Mesodermal cell (in vitro differentiated cells): ENCODE results near the gene TAOK3.

Experiments used
- H3K27ac ChIP-seq: 2 replicates; pipeline ENCODE4 v1.7.0; 2013; ENCODE audit warnings: mild to moderate bottlenecking, low read depth, low read length, moderate library complexity; ENCODE audit not compliant: severe bottlenecking
- H3K36me3 ChIP-seq: 2 replicates; pipeline ENCODE4 v1.7.1; 2013; ENCODE audit warnings: mild to moderate bottlenecking, low read length, moderate library complexity; ENCODE audit not compliant: control insufficient read depth, insufficient read depth
- H3K4me1 ChIP-seq: one replicate; pipeline ENCODE4 v1.7.1; 2013; ENCODE audit warnings: mild to moderate bottlenecking, low read length; ENCODE audit not compliant: insufficient read depth, control insufficient read depth, poor library complexity, severe bottlenecking
- H3K4me3 ChIP-seq: 2 replicates; pipeline ENCODE4 v1.7.0; 2013; ENCODE audit warnings: low read length, control low read depth, mild to moderate bottlenecking; ENCODE audit not compliant: insufficient read depth, poor library complexity, severe bottlenecking; ENCODE audit errors: extremely low read depth
- H3K9me3 ChIP-seq: 2 replicates; pipeline ENCODE4 v1.7.1; 2013; ENCODE audit warnings: mild to moderate bottlenecking, low read length, moderate library complexity; ENCODE audit not compliant: control insufficient read depth
- WGBS, 2 experiments: methylation state at CpG; one replicate each; pipeline ENCODE4 v1.1.5; 2013; ENCODE audit warnings: missing lambda C conversion rate in 2 of 2; ENCODE audit not compliant: insufficient coverage in 2 of 2; 5-methylcytosine and 5-hydroxymethylcytosine counted together

The TAOK3 gene

DNA sequence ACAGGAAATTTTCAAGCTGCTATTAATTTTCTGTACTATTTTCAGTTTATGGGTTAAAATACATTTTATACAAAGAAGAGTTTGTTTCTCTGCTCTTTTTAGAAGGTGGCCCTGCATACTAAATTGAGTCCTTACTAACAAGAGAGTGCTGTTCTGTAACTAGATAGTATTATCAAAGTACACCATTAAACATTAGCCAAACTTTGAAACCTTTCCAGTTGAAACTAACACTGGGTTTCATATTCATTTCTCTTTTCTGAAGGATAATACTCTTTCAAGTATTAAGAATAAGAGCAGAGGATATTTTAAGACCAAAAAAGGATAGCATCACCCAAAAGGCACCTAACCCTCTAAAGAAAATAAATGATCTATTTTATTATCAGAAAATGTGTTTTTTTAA is 189.6 kb downstream of the TAOK3 start:
- H3K4me1 ChIP-seq, result no peaks in the 10 kb centered on the region
- H3K9me3 ChIP-seq, result no peaks in the 10 kb centered on the region
- H3K27ac ChIP-seq, result no peak overlapping the region
- H3K4me3 ChIP-seq, result no peak overlapping the region
- H3K36me3 ChIP-seq, result no peaks in the 10 kb centered on the region

DNA sequence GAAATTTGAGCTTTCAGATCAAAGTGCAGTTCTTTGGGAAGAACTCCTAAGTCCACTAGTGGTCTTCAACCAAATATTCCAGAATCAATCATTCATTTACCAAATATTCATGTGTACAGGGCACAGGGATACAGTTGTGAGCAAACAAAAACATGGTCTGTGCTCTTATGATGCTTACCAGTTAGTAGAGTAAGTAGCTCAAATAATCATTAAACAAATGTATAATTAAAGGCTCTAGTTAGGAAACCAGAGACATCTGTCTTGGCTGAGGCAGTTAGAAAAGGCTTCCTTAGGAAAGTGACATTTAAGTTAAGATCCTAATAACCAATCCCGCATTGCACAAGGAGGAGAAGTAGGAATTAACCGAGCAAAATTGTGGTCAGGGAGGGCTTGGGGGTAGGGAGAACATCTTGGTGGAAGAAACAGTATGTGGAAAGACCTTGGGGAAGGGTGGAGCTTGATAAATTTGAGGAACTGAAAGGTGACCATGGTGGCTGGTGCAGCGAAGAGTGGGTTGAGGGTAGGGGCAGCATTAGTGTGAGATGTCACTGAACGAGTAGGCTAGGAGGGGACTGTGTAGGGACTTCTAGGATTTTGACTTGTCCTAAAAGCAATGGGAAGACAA is 196.8 kb downstream of the TAOK3 start:
- Histone ChIP-seq H3K36me3 (peaks cover 9% of the 10 kb centered on the region), H3K4me3 (no peak overlapping the region), H3K9me3 (no peaks in the 10 kb centered on the region), H3K4me1 (no peaks in the 10 kb centered on the region), H3K27ac (no peak overlapping the region)
- 84 to 89% methylated on average over 4 of the region's 4 CpGs for WGBS, 2 experiments

DNA sequence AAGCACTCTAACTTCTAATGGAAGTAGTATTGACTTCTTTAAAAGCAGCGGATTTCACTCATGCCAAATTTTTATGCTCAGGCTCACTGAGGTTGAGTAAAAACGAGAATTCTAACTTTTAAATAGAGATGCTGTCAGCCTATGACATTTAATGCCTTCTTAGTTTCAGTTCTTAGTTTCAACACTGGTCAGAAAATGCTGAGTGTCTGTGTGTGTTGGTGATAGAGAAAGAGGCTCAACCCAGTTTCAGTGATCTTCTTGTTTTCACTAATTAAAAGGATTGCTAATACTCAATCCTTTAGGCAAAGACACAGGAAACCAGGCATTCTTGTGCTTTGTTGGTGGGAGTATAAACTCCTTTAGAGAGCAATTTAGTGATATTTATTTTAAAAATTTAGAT is 205.8 kb downstream of the TAOK3 start:
- H3K36me3 ChIP-seq, result peaks cover 5% of the 10 kb centered on the region

DNA sequence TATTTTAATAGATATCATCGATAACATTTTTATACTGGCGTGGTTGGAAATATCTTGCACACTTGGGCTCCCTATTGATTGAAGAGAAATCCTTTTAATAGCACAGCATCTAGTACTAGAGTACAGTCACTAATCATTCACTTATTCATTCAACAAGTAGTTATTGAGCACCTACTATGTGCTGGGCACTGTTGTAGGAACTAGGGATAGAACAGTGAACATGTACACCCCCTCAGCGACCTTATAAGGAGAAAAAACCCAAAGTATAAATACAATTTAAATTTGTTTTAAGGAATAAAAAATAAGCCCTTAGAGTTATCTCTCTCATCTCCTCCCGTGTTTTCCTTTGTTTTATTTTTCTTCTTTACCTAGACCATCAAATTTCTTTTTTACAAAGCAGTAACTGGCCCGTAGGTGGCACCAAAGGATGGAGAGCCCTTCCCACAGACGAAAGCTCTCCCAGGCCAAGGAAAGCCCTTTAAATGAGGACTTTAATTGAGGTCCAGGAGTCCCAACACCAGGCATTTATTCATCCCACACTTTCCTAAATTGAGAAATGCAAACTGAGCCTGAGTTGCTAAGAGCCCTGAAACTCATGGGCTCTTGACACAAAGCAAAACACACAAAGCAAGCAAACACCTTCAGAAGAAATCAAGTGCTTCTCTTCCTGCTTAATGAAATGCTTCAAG is 207.8 kb downstream of the TAOK3 start:
- 37 to 38% methylated on average over 1 to 3 of the region's 6 CpGs for WGBS, 2 experiments
- Histone ChIP-seq H3K9me3 (no peaks in the 10 kb centered on the region), H3K27ac (no peak overlapping the region), H3K36me3 (peaks cover 5% of the 10 kb centered on the region), H3K4me3 (no peak overlapping the region), H3K4me1 (no peaks in the 10 kb centered on the region)

More for the DNA sequence above, 205.8 kb downstream of the TAOK3 start:
- no peaks in the 10 kb centered on the region for H3K4me1 ChIP-seq
- no peak overlapping the region for H3K4me3 ChIP-seq
- H3K9me3 ChIP-seq, result no peaks in the 10 kb centered on the region
- WGBS, 2 experiments, result 90% methylated on average over 1 of the region's 2 CpGs; no CpG with 5 or more reads in 1 of the 2 experiments
- H3K27ac ChIP-seq, result no peak overlapping the region

DNA sequence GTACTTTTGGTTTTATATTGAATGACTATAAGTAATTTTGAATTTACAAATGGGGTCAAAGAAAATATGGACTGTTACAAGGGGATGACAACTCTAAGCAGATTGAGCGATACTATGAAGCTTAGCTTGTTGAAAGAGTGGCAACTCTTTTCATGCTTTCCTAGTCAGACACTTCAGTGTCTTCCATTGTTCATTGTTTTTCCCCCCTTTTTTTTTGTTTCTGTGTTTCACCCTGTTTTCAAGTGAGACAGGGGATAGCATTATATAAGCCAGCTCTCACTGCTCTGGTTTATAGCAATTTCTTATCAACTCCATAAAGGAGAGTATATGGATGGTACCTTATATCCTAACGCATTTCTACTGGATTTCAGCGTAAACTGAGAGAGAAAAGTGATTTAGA is 212.2 kb downstream of the TAOK3 start:
- peaks cover 6% of the 10 kb centered on the region for H3K36me3 ChIP-seq
- 83 to 100% methylated on average over 2 of the region's 3 CpGs for WGBS, 2 experiments

DNA sequence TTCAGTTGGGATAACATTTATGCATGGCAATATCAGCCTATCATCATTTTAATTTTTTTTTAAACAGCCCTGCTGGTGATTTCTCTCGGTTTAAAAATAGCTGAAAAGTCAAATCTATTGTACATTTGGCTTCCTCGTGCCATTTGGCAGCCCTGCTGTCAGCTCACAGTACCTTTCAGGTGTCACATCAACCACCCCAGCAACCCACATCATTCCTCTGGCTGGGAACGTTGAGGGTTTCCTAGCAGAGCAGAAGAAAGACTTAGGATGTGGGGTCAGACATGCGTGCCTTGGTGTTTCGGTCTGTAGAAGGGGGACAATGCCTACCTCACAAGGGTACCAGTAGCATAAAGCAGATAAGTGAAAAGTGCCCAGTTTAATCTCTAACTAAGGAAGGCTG is 221.0 kb downstream of the TAOK3 start:
- Histone ChIP-seq H3K27ac (no peak overlapping the region), H3K4me3 (no peak overlapping the region)
- WGBS, 2 experiments, result 95% methylated on average over 4 of the region's 5 CpGs; no CpG with 5 or more reads in 1 of the 2 experiments

More for the DNA sequence above, 212.2 kb downstream of the TAOK3 start:
- Histone ChIP-seq H3K27ac (no peak overlapping the region), H3K4me3 (no peak overlapping the region), H3K9me3 (no peaks in the 10 kb centered on the region), H3K4me1 (no peaks in the 10 kb centered on the region)

DNA sequence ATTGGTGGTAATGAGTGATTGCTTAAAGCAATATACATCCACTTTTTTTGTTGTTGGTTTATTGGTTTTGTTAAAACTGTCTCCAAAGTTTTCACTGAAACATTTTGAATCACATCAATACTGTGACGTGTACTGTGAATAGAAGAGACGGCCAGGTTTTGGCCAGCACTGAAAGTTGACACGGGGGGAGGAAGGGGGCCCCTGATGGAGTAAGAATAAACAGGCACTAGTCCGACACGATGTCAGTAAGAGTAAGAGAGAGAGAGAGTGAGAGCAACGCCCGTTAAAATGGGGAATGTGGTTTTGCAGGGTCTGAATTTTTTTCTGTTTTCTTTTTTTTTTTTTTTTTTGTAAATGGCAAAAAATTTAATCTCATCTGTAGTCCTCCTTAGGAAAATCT is 222.1 kb downstream of the TAOK3 start:
- Histone ChIP-seq H3K4me1 (no peaks in the 10 kb centered on the region), H3K9me3 (no peaks in the 10 kb centered on the region), H3K4me3 (no peak overlapping the region), H3K27ac (no peak overlapping the region), H3K36me3 (peaks cover 29% of the 10 kb centered on the region)
- 94% methylated on average over 5 of the region's 7 CpGs for WGBS, 2 experiments

More for the DNA sequence above, 221.0 kb downstream of the TAOK3 start:
- Histone ChIP-seq H3K36me3 (peaks cover 17% of the 10 kb centered on the region), H3K9me3 (no peaks in the 10 kb centered on the region), H3K4me1 (no peaks in the 10 kb centered on the region)

DNA sequence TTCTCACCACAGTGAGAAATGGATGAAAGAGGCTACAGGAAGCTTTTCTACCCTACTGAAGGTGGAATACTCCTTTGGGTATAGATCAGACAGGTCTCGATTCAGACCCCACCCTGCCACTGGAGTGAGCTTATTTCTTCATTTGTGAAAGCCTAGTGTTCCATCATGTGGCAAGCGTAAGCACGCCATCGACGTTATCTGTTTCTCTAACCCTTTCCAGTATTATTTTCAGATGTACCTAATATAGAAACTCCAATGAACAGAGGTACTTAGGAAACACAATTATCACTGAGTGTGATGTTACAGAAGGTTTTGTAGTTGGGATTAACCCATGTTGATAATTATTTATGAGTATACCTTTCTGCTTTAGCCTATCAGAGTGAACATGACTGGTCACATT is 224.4 kb downstream of the TAOK3 start:
- H3K4me1 ChIP-seq, result no peaks in the 10 kb centered on the region
- H3K9me3 ChIP-seq, result no peaks in the 10 kb centered on the region
- no peak overlapping the region for H3K27ac ChIP-seq
- peaks cover 52% of the 10 kb centered on the region for H3K36me3 ChIP-seq
- WGBS, 2 experiments, result 100% methylated on average over 1 of the region's 5 CpGs
- no peak overlapping the region for H3K4me3 ChIP-seq

DNA sequence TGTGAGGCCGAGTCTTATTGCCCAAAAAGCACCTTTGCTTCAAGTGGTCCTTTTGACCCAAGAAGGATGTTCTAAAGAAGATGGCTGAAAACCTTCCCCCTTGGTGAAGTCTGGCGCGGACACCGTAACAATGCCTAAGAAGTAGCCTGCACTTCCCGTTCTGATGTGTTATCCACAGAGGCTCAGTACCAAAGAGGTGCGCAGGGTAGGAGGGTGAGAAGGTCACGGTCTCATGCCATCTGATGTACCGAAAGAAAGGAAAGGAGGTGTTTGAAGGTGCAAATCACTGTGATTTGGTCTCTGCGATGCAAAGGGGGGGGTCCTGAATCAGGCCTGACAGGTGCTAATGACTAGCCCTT is 226.9 kb downstream of the TAOK3 start:
- Histone ChIP-seq H3K9me3 (no peaks in the 10 kb centered on the region), H3K4me1 (no peaks in the 10 kb centered on the region), H3K4me3 (no peak overlapping the region), H3K27ac (no peak overlapping the region), H3K36me3 (peaks cover 76% of the 10 kb centered on the region)
- WGBS, 2 experiments, result 90 to 100% methylated on average over 9 of the region's 9 CpGs

DNA sequence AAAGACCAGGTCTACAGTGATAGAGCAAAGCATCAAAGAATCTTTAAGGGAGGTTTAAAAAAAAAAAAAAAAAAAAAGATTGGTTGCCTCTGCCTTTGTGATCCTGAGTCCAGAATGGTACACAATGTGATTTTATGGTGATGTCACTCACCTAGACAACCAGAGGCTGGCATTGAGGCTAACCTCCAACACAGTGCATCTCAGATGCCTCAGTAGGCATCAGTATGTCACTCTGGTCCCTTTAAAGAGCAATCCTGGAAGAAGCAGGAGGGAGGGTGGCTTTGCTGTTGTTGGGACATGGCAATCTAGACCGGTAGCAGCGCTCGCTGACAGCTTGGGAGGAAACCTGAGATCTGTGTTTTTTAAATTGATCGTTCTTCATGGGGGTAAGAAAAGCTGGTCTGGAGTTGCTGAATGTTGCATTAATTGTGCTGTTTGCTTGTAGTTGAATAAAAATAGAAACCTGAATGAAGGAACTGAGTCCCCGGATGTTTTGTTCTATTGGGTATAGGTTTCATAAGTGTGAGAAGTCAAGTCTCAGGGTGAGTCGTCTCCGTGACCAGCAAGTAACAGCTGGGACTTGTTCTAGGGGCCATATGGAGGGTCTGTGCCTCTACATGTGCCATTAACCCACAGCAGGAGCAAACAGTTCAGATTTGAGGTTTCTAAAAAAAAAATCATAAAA is 227.5 kb downstream of the TAOK3 start:
- WGBS, 2 experiments, result 99 to 100% methylated on average over 6 to 7 of the region's 7 CpGs
- H3K4me3 ChIP-seq, result no peak overlapping the region
- H3K4me1 ChIP-seq, result no peaks in the 10 kb centered on the region
- no peak overlapping the region for H3K27ac ChIP-seq
- no peaks in the 10 kb centered on the region for H3K9me3 ChIP-seq
- H3K36me3 ChIP-seq, result peaks cover 78% of the 10 kb centered on the region

DNA sequence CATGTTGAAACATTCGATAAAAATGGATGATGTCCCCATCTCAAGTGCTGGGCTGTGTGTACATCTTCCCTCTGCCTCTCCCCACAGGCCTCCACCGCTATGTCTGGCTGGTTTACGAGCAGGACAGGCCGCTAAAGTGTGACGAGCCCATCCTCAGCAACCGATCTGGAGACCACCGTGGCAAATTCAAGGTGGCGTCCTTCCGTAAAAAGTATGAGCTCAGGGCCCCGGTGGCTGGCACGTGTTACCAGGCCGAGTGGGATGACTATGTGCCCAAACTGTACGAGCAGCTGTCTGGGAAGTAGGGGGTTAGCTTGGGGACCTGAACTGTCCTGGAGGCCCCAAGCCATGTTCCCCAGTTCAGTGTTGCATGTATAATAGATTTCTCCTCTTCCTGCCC is 228.2 kb downstream of the TAOK3 start:
- Histone ChIP-seq H3K36me3 (peaks cover 86% of the 10 kb centered on the region), H3K4me3 (no peak overlapping the region), H3K27ac (no peak overlapping the region), H3K9me3 (no peaks in the 10 kb centered on the region), H3K4me1 (no peaks in the 10 kb centered on the region)
- 94 to 100% methylated on average over 10 to 12 of the region's 13 CpGs for WGBS, 2 experiments
